ENCODE measurements around the gene EIF4E.

DNA sequence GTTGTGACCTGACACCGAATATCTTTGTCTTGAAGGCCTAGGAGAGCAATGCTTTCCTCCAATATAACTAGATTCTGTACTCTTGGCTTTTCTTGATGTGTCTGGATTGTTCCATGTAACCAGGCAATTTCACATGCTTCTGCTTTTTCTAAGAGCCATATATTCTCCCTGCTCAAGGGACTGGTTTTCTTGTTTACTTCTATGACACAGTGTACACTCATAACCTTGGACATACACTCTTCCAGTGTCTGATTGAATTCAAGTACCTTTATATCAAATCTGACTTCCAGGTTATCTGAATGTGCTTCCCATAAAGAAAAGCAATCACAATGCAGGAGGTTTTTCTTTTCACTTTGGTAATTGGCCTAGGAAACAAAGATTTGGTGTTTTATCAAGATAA is 17.4 kb upstream of the EIF4E start:
- TF ChIP-seq, protein P1, sequence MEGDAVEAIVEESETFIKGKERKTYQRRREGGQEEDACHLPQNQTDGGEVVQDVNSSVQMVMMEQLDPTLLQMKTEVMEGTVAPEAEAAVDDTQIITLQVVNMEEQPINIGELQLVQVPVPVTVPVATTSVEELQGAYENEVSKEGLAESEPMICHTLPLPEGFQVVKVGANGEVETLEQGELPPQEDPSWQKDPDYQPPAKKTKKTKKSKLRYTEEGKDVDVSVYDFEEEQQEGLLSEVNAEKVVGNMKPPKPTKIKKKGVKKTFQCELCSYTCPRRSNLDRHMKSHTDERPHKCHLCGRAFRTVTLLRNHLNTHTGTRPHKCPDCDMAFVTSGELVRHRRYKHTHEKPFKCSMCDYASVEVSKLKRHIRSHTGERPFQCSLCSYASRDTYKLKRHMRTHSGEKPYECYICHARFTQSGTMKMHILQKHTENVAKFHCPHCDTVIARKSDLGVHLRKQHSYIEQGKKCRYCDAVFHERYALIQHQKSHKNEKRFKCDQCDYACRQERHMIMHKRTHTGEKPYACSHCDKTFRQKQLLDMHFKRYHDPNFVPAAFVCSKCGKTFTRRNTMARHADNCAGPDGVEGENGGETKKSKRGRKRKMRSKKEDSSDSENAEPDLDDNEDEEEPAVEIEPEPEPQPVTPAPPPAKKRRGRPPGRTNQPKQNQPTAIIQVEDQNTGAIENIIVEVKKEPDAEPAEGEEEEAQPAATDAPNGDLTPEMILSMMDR (conservative IDR thresholded peaks at IDR 0.05; ENCODE audit: low read length), result no peak
- no peak for TF ChIP-seq EZH2phosphoT487 (IDR thresholded peaks at IDR 0.05; ENCODE audit: borderline replicate concordance)
